RWPE2 (cell line): ENCODE data around the gene RUNX3.

ENCODE experiments used
- ATAC-seq: fragments of 200-7000 bp; cut with Tn5 transposase; 3 replicates; pipeline ENCODE4 v1.9.1; 2021; ENCODE audit warnings: low read depth
- DNase-seq: peaks from one replicate; pipeline ENCODE4 v3.0.0-alpha.2; 2020; ENCODE audit warnings: low spot score
- H3K27ac ChIP-seq: fragments of 450-650 bp; 2 replicates; pipeline ENCODE4 v1.5.1; 2017; ENCODE audit warnings: mild to moderate bottlenecking; ENCODE audit not compliant: poor library complexity, severe bottlenecking
- H3K27me3 ChIP-seq: fragments of 250-450 bp; sonication (Bioruptor Pico); 2 replicates; pipeline ENCODE4 v1.5.1; 2021; ENCODE audit warnings: mild to moderate bottlenecking, moderate library complexity; ENCODE audit not compliant: insufficient read depth, poor library complexity, severe bottlenecking
- H3K36me3 ChIP-seq: fragments of 250-450 bp; sonication (Bioruptor Pico); 2 replicates; pipeline ENCODE4 v1.5.1; 2020; ENCODE audit warnings: low read depth, mild to moderate bottlenecking, moderate library complexity
- H3K4me1 ChIP-seq: fragments of 250-450 bp; sonication (Bioruptor Pico); 2 replicates; pipeline ENCODE4 v1.5.1; 2021; ENCODE audit warnings: mild to moderate bottlenecking, moderate library complexity; ENCODE audit not compliant: insufficient read depth, poor library complexity, severe bottlenecking
- H3K4me3 ChIP-seq: fragments of 250-450 bp; sonication (Bioruptor Pico); 2 replicates; pipeline ENCODE4 v1.5.1; 2021; ENCODE audit warnings: mild to moderate bottlenecking, moderate library complexity; ENCODE audit not compliant: severe bottlenecking
- H3K9me3 ChIP-seq: fragments of 250-450 bp; sonication (Bioruptor Pico); 2 replicates; pipeline ENCODE4 v1.5.1; 2021; ENCODE audit warnings: mild to moderate bottlenecking, moderate library complexity; ENCODE audit not compliant: severe bottlenecking
- CTCF ChIP-seq: fragments of 450-650 bp; IDR thresholded peaks from one replicate; pipeline ENCODE4 v1.5.1; 2017; ENCODE audit warnings: mild to moderate bottlenecking, moderate library complexity; ENCODE audit not compliant: poor library complexity, severe bottlenecking

RUNX3 gene

GRCh38 chr1:24867084-24867870 lies 62.8 kb downstream of the RUNX3 start:
- DNase-seq, result peak; percentile 22
- H3K4me3 ChIP-seq, result no peak overlapping the region
- H3K27me3 ChIP-seq, result no peaks in the 10 kb centered on the region
- H3K4me1 ChIP-seq, result no peaks in the 10 kb centered on the region
- H3K27ac ChIP-seq, result no peak overlapping the region
- H3K9me3 ChIP-seq, result no peaks in the 10 kb centered on the region
- TF ChIP-seq CTCF, result no peak
- no peak for ATAC-seq
- H3K36me3 ChIP-seq, result no peaks in the 10 kb centered on the region

- TF ChIP-seq CTCF, result no peak
- Histone ChIP-seq H3K4me1 (no peaks in the 10 kb centered on the region), H3K9me3 (no peaks in the 10 kb centered on the region), H3K27me3 (no peaks in the 10 kb centered on the region), H3K27ac (no peak overlapping the region), H3K36me3 (no peaks in the 10 kb centered on the region), H3K4me3 (no peak overlapping the region)
- ATAC-seq, result no peak
- peak; percentile 16 for DNase-seq
Observed at GRCh38 chr1:24866211-24867083, 63.6 kb downstream of the RUNX3 start.

GRCh38 chr1:24865587-24865986 lies 64.5 kb downstream of the RUNX3 start:
- Histone ChIP-seq H3K36me3 (no peaks in the 10 kb centered on the region), H3K4me1 (no peaks in the 10 kb centered on the region), H3K4me3 (no peak overlapping the region), H3K9me3 (no peaks in the 10 kb centered on the region), H3K27me3 (no peaks in the 10 kb centered on the region), H3K27ac (no peak overlapping the region)
- no peak for ATAC-seq
- peak; percentile 7 for DNase-seq
- no peak for TF ChIP-seq CTCF

GRCh38 chr1:24865168-24865567 lies 64.9 kb downstream of the RUNX3 start:
- TF ChIP-seq CTCF, result no peak
- Histone ChIP-seq H3K27me3 (no peaks in the 10 kb centered on the region), H3K4me1 (no peaks in the 10 kb centered on the region), H3K36me3 (no peaks in the 10 kb centered on the region), H3K4me3 (no peak overlapping the region), H3K9me3 (no peaks in the 10 kb centered on the region), H3K27ac (no peak overlapping the region)
- DNase-seq (no peak), ATAC-seq (no peak)
